Activated CD4-positive, alpha-beta T cell treated with anti-CD3 and anti-CD28 coated beads, Interleukin-2, amount 10 ng/mL, durations not matched to agents 24 days and 14 days (primary cell): Measurements from ENCODE around the gene RAB36. TPM values are rescaled to one million over a fixed set of nuclear protein-coding genes. Genes with fewer than 3 reads are reported as not detected.

Source experiments
- DNase-seq: peaks from one replicate; pipeline ENCODE4 v3.0.0; 2022
- H3K27ac Mint-ChIP-seq: one replicate; pipeline ENCODE4 v1.8.0; 2022; ENCODE audit warnings: mild to moderate bottlenecking, mixed read lengths
- H3K27me3 Mint-ChIP-seq: one replicate; pipeline ENCODE4 v1.8.0; 2022; ENCODE audit warnings: mixed read lengths
- H3K36me3 Mint-ChIP-seq: one replicate; pipeline ENCODE4 v1.8.0; 2022; ENCODE audit warnings: low read depth, mild to moderate bottlenecking, mixed read lengths
- H3K4me1 Mint-ChIP-seq: one replicate; pipeline ENCODE4 v1.8.0; 2021; ENCODE audit warnings: mixed read lengths
- H3K4me3 Mint-ChIP-seq: one replicate; pipeline ENCODE4 v1.8.0; 2022; ENCODE audit warnings: mild to moderate bottlenecking, moderate library complexity, mixed read lengths
- H3K9me3 Mint-ChIP-seq: one replicate; pipeline ENCODE4 v1.8.0; 2021; ENCODE audit warnings: mixed read lengths
- intact Hi-C: fragments of 100-400 bp; cut with micrococcal nuclease; formaldehyde crosslinking; loops from one replicate; pipeline ENCODE4 v1.15.1; 2023
- total RNA-seq: library from RNA; stranded (reverse); gene quantifications from 2 replicates; pipeline ENCODE4 v1.2.3, GENCODE V29; 2022

The RAB36 gene
- total RNA-seq, 1 donor from 2014 or later = not detected

- no peaks in the 10 kb centered on the region for H3K4me1 Mint-ChIP-seq
- H3K27me3 Mint-ChIP-seq = no peaks in the 10 kb centered on the region
- DNase-seq = no peak
- no peaks in the 10 kb centered on the region for H3K9me3 Mint-ChIP-seq
- no peak overlapping the region for H3K27ac Mint-ChIP-seq
- H3K36me3 Mint-ChIP-seq = no peaks in the 10 kb centered on the region
- H3K4me3 Mint-ChIP-seq = no peak overlapping the region
- intact Hi-C loops = no loop called here
Measured at GRCh38 chr22:23104187-23104971, 40.9 kb upstream of the RAB36 start.

DNA sequence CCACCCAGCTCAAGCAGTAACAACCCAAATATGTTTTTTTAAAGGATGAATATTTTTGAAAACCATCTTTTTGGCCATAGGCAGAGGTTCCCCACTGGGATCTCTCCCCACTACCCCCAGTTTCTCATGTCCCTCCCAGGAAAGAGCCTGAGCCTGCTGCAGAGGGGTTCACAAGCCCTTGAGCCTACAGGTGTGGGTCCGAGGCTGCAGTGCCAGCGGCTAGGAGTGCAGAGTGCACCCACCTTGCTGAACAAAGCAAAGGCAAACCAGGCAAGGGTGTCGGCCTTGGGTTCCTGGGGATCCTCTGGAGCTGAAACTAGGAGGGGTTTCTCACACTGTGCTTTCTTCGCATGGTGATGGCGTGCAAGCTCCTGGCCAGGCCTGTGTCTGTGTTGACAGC, 40.0 kb upstream of the RAB36 start:
- Mint-ChIP-seq H3K4me1 (no peaks in the 10 kb centered on the region), H3K27ac (no peak overlapping the region), H3K9me3 (no peaks in the 10 kb centered on the region), H3K4me3 (no peak overlapping the region), H3K27me3 (no peaks in the 10 kb centered on the region), H3K36me3 (no peaks in the 10 kb centered on the region)
- intact Hi-C loops = no loop called here
- no peak for DNase-seq

DNA sequence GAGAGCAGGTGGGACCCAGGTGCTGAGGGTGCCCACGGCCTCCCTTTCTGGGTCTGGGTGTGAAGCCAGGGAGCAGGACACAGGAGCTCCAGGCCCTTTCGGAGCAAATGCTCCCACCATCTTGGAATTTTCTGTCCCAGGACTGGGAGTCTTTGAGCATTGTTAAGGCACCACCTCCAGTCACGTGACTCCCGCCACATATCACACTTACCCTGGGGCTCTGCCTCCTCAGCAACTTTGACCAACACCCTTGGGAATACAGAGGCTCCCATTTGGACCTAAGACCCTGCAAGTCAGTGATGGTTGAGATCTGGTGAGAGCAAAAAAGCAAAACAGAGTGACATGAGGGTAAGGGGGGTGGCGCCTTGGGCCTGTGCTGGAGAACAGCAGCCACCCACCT, 39.4 kb upstream of the RAB36 start:
- no peak overlapping the region for H3K27ac Mint-ChIP-seq

GRCh38 chr22:23106344-23106743, 38.9 kb upstream of the RAB36 start:
- intact Hi-C loops = no loop called here
- DNase-seq = no peak
- Mint-ChIP-seq H3K4me3 (no peak overlapping the region), H3K36me3 (no peaks in the 10 kb centered on the region), H3K4me1 (no peaks in the 10 kb centered on the region), H3K27ac (no peak overlapping the region), H3K9me3 (no peaks in the 10 kb centered on the region), H3K27me3 (no peaks in the 10 kb centered on the region)

More for the DNA sequence above, 39.4 kb upstream of the RAB36 start:
- Mint-ChIP-seq H3K36me3 (no peaks in the 10 kb centered on the region), H3K4me1 (no peaks in the 10 kb centered on the region), H3K9me3 (no peaks in the 10 kb centered on the region), H3K4me3 (no peak overlapping the region), H3K27me3 (no peaks in the 10 kb centered on the region)
- intact Hi-C loops = no loop called here
- DNase-seq = no peak

- no peaks in the 10 kb centered on the region for H3K4me1 Mint-ChIP-seq
- no peak overlapping the region for H3K4me3 Mint-ChIP-seq
- no peak overlapping the region for H3K27ac Mint-ChIP-seq
- no peaks in the 10 kb centered on the region for H3K27me3 Mint-ChIP-seq
- H3K9me3 Mint-ChIP-seq = no peaks in the 10 kb centered on the region
- intact Hi-C loops = no loop called here
- no peaks in the 10 kb centered on the region for H3K36me3 Mint-ChIP-seq
- no peak for DNase-seq
Measured at GRCh38 chr22:23106906-23107367, 38.3 kb upstream of the RAB36 start.

DNA sequence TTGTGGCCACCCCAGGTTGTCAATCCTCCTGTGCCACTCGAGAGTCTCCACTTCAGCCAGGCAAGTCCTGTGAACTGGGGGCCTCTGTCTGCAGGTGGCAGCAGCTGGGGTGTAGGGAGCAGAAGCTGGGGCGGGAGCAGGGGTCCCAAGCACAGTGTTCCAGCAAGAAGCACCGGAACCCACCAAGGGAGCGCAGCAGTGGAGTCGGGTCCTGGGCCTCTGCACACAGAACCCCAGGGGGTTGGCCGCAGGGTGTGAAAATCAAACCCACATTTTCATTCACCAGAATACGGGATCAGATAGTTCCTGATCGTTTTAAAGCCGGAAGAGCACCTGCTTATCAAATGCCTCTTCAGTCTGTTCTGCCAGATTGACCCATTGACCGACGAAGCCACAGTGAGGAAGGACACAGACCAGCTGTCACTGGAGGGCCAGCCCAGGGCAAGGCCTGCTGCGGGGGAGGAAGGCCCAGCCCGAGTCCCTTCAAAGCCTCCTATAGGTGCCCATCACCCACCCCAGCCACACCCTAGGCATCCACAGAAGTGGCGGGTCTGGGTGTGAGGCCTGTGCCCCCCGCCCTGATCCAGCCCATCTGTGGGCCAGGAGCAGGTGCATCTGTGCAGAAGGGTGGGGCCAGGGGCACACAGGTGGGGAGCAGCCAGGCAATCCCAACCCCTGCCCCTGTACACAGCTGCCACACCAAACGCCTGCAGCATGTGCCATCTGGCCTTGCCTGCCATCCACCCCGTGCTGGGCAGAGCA, 37.6 kb upstream of the RAB36 start:
- Mint-ChIP-seq H3K27me3 (no peaks in the 10 kb centered on the region), H3K36me3 (no peaks in the 10 kb centered on the region), H3K27ac (no peak overlapping the region), H3K9me3 (no peaks in the 10 kb centered on the region), H3K4me3 (no peak overlapping the region), H3K4me1 (no peaks in the 10 kb centered on the region)
- intact Hi-C loops = no loop called here
- DNase-seq = no peak

DNA sequence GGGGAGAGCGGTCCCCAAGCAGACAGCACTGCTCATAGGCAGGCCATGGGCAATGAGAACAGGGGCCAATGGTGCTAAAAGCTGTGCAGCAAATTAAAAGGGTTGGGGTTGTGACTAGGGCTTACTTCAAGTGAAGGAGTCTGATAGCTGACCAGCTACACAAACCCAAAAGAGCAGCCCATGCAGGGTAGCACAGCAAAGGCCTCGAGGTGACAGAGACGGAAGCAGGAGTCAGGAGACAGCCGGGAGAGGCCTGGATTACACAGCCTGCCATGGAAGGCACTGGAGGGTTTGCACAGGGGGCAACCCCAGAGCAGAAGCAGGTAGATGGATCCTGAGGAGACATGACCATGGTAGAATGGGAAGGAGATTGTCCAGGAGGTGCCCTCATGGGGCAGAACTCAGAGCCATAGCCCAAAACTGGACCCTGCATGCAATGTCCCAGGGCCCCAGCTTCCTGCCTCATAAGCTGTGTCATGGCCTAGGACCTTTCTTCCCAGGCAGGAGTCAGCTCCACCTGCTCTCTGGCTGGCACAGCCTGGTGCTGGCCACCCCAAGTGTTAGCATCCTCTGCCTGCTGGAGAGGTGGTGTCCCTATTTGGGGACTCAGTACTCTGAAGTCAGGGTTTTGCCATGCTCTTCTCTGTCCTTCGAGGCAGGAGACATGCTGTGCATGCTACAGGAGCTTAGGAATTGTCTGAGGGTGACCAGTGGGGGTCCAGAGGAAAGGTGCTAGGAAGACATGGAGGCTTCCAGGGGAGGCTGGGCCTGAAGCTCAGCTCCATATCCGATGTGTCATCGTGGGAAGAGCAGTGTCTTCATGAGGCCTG, 36.8 kb upstream of the RAB36 start:
- intact Hi-C loops = no loop called here
- H3K36me3 Mint-ChIP-seq = no peaks in the 10 kb centered on the region
- no peak for DNase-seq
- no peak overlapping the region for H3K27ac Mint-ChIP-seq
- no peaks in the 10 kb centered on the region for H3K4me1 Mint-ChIP-seq
- H3K9me3 Mint-ChIP-seq = no peaks in the 10 kb centered on the region
- H3K27me3 Mint-ChIP-seq = no peaks in the 10 kb centered on the region
- no peak overlapping the region for H3K4me3 Mint-ChIP-seq

- no peak overlapping the region for H3K27ac Mint-ChIP-seq
- H3K27me3 Mint-ChIP-seq = no peaks in the 10 kb centered on the region
- no peak overlapping the region for H3K4me3 Mint-ChIP-seq
- H3K36me3 Mint-ChIP-seq = no peaks in the 10 kb centered on the region
- DNase-seq = no peak
- H3K4me1 Mint-ChIP-seq = no peaks in the 10 kb centered on the region
- intact Hi-C loops = no loop called here
- H3K9me3 Mint-ChIP-seq = no peaks in the 10 kb centered on the region
Measured at GRCh38 chr22:23109079-23109347, 36.3 kb upstream of the RAB36 start.

- Mint-ChIP-seq H3K4me3 (no peak overlapping the region), H3K9me3 (no peaks in the 10 kb centered on the region), H3K27ac (no peak overlapping the region), H3K4me1 (no peaks in the 10 kb centered on the region), H3K36me3 (no peaks in the 10 kb centered on the region), H3K27me3 (no peaks in the 10 kb centered on the region)
- intact Hi-C loops = no loop called here
- DNase-seq = no peak
Measured at GRCh38 chr22:23109441-23109978, 35.8 kb upstream of the RAB36 start.

DNA sequence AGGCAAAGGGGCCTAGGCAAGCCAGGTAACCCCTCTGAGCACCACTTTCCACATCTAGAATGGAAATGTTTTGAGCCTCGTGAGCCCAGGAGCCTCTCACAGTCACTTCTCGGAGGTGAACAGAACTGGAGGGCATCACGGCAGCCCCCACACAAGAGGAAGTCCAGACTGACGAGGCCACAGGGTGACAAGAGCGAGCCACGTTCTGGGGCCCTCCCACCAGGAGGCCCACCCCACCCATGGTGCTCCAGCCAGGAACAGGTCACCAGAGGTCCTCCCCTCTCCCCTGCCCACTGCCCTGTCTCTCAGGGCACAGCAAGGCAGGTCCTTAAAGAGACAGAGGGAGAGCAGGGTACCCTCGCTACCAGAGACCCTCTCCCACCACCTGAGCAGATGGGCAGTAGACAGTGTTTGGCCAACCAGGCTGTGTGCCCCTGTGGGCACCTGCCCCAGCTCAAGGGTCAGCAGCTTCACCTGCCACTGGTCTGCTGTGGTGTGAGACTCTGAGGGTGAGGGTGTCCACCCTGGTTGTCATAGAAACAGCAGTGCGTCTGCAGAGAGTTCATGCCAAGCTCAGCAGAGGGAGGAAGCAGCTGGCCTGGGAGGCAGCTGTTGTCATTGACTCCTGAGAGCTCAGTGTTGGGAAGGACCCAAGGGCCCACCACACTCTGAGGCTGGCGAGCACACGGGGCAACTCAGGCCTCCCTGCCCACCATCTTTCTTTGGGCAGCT, 34.9 kb upstream of the RAB36 start:
- Mint-ChIP-seq H3K4me1 (no peaks in the 10 kb centered on the region), H3K36me3 (no peaks in the 10 kb centered on the region), H3K9me3 (no peaks in the 10 kb centered on the region), H3K4me3 (no peak overlapping the region), H3K27me3 (no peaks in the 10 kb centered on the region), H3K27ac (no peak overlapping the region)
- no peak for DNase-seq
- intact Hi-C loops = no loop called here

GRCh38 chr22:23110922-23111527, 34.3 kb upstream of the RAB36 start:
- no peak for DNase-seq
- no peaks in the 10 kb centered on the region for H3K9me3 Mint-ChIP-seq
- no peak overlapping the region for H3K27ac Mint-ChIP-seq
- no peaks in the 10 kb centered on the region for H3K27me3 Mint-ChIP-seq
- H3K4me1 Mint-ChIP-seq = no peaks in the 10 kb centered on the region
- H3K4me3 Mint-ChIP-seq = no peak overlapping the region
- no peaks in the 10 kb centered on the region for H3K36me3 Mint-ChIP-seq
- intact Hi-C loops = no loop called here

- Mint-ChIP-seq H3K9me3 (no peaks in the 10 kb centered on the region), H3K27me3 (no peaks in the 10 kb centered on the region), H3K27ac (no peak overlapping the region), H3K36me3 (no peaks in the 10 kb centered on the region), H3K4me3 (no peak overlapping the region), H3K4me1 (no peaks in the 10 kb centered on the region)
- DNase-seq = no peak
- intact Hi-C loops = no loop called here
Measured at GRCh38 chr22:23112472-23113012, 32.7 kb upstream of the RAB36 start.
